Central memory CD4-positive, alpha-beta T cell (primary cell): Measurements from ENCODE around the gene ACTMAP.

ENCODE experiments used
- DNase-seq: peaks from one replicate; pipeline ENCODE4 v3.0.0; 2022

ACTMAP gene

DNA sequence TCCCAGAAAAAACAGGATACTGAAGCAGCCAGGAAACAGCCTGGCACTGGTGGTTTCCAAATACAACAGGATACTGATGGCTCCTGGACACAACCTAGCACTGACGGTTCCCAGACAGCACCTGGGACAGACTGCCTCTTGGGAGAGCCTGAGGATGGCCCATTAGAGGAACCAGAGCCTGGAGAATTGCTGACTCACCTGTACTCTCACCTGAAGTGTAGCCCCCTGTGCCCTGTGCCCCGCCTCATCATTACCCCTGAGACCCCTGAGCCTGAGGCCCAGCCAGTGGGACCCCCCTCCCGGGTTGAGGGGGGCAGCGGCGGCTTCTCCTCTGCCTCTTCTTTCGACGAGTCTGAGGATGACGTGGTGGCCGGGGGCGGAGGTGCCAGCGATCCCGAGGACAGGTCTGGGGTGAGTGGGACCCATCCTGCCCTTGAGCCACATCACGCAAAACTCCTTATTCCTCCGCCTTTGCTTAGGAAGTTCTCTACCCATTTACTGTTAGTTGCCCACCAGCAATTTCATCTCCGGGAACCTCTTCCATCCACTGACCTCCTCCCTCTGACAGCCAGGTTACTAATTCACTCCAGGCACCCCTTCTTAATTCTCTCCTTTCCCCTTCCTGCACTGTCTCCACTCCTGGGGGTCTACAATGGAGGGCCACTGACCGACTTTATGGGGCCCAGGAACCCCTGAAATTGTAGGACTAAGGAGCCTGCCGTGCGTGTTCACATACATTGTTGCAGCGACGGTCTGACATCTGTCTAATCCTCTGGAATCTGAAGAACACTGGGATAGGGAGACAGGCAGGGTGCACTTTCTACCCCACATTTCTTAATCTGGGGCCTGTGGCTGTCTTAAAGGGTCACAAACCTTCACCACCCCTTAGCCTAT, 32.1 kb downstream of the ACTMAP start:
- DNase-seq, result no peak

GRCh38 chr19:40717325-40717879, 32.9 kb downstream of the ACTMAP start:
- no peak for DNase-seq

- DNase-seq, result peak; percentile 98
These were observed 33.6 kb downstream of the ACTMAP start, which contains the start of the genes COQ8B and ITPKC for GRCh38 chr19:40716482-40717324. Gene COQ8B, minus strand, starts transcription at chr19:40716886. Its CDS starts 2,254 bp downstream, at chr19:40714632. Gene ITPKC, plus strand, starts transcription at chr19:40717112. Its CDS starts 24 bp downstream, at chr19:40717136.

DNA sequence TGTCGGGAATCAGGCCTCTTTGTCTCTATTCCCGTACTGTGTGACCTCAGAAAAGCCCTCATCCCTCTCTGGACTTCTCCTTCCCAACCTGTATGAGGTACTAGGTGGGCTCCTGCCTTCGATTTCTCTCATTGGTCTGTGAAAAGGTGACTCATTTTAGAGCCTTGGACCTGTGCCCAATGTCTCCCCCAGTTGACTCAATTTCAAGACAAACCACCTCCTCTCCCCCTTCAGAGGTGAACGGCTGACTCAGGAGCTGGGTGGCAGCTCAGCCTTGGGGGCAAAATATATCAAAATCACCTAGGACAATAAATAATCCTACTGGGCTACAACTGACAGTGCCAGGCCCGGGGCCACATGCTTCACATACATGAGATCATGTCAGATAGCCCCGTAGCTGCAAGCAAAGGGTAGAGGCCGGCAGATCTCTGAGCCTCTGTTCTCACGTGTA, 34.2 kb downstream of the ACTMAP start:
- DNase-seq, result peak; percentile 21

DNA sequence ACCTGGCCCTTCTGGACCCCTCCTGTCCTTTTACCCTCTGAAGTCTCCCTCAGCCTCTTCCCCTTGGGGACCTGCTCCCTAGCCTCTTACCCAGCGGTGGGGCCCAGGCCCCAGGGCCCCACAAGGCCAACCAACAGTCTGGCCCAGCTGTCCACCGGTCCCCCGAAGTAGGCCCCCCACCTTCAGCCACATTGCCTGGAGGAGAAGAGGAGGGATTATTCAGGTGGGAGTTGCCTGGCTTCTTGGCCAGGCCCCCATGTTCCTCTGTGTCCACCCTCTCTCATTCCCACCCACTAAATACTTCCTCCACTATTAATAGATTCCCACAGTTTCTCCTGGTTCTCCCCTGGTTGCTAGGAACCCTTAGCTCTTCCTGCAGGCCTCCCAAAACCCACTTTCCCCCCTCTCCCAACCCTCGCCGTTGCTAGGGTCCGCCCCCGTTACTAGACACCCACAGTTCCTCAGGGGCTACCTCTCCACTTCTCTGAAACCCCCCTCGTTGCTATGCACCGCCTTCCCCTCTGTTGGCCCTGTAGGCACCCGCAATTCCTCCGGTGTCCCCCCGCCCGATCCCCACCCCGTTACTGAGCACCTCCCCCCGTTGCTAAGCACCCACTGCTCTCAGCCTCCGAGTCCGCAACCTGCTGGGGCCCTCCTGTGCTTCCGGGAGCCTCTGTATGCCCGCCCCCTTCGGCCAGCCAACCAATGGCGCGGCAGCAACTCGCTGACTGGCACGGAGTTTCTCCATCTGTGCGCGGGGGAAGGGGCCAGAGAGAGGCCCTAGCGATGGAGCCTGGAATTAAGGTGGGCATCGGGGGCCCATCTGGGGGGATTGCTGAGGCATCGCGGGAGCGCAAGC, 35.6 kb downstream of the ACTMAP start:
- DNase-seq, result peak; percentile 93

GRCh38 chr19:40713939-40714338, 36.3 kb downstream of the ACTMAP start:
- no peak for DNase-seq

GRCh38 chr19:40709817-40710216, 40.5 kb downstream of the ACTMAP start:
- DNase-seq, result no peak

- DNase-seq, result no peak
These were observed 42.7 kb downstream of the ACTMAP start for GRCh38 chr19:40707615-40708014.

DNA sequence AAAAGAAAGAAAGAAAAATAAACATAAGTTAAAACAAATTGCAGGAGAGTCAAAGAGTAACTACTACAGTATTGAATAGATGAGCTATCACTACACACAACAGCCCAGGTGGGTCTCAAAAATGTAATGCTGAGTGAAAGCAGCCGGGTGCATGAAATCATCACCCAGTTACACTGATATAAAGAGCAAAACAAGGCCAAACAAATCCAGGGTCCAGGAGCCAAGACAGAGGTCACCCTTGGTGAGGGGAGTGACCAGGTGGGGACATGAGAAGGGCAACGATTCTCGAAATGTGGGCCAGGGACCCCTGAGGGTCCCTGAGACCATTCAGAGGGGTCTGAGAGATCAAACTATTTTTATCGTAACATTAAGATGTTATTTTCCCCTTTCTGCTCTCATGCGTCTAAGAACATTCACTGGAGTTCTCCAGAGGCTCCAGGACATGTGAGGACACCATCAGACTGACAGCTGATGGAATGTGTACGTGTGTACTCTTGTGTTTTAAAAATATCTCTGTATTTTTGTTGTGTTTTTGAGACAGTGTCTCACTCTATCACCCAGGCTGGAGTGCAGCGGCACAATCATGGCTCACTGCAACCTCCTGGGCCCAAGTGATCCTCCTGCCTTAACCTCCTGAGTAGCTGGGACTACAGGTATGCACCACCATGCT, 44.2 kb downstream of the ACTMAP start:
- DNase-seq, result no peak

GRCh38 chr19:40705362-40705651, 45.0 kb downstream of the ACTMAP start:
- no peak for DNase-seq

DNA sequence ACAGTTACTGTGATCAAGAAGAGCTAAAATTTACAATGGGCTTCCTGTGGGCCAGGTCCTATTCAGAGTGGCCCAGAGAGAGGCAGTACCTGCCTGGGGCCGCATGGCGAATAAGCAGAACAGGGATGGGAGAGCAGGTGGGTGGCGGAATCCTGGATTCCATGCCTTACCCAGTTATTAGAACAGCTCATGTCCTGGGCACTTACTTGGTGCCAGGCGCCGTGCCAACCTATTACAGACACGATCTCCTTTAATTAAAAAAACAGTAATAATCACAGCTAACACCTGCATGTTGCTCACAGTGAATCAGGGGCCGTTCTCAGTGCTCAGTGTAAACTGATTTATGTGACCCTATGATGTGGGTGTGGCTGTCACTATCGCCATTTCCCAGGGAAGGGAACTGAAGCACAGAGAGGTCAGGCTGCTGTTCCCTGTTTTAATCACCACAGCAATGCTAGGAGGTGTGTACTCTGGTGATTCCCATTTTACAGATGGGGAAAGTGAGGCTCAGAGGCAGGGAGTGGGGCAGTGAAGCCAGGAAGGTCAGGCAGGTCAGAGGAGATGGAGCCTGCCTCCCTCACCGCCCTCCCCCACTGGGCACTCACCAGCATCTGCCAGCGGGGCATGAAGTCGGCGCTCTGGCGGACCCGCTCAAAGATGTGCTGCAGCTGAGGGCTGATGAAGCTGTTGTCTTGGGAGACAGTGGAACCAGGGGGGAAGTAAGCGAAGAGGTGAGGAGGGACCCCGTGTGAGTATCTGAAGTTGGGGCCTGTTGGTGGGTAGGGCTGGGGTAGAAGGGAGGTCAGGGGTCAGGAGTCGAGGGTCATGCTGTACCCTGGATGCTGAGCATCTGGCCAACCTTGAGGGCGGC, 45.6 kb downstream of the ACTMAP start:
- no peak for DNase-seq

GRCh38 chr19:40703029-40703755, 47.1 kb downstream of the ACTMAP start:
- DNase-seq, result no peak

GRCh38 chr19:40702337-40703012, 47.8 kb downstream of the ACTMAP start:
- DNase-seq, result no peak

GRCh38 chr19:40701758-40702157, 48.5 kb downstream of the ACTMAP start:
- no peak for DNase-seq

GRCh38 chr19:40700083-40700482, 50.2 kb downstream of the ACTMAP start:
- DNase-seq, result no peak

GRCh38 chr19:40697007-40697406, 53.3 kb downstream of the ACTMAP start:
- DNase-seq, result no peak

DNA sequence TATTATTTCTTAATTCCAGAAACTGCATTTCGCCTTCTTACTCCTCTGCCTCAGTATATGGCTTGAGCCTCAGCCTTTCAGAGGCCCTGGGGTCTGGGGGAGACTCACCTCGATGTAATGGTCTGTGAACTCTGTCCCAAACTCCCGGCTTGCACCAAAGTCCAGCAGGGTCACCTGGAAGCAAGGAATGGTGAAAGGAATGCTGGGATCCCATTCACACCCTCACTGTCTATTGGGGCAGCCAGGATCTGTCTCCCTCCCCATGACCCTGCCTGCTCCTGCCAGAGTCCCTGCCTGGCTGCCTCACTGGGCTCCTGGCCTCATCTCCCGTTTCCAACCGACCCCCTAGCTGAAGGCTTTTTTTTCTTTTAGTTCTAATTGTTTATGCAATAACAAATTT, 54.4 kb downstream of the ACTMAP start:
- no peak for DNase-seq

DNA sequence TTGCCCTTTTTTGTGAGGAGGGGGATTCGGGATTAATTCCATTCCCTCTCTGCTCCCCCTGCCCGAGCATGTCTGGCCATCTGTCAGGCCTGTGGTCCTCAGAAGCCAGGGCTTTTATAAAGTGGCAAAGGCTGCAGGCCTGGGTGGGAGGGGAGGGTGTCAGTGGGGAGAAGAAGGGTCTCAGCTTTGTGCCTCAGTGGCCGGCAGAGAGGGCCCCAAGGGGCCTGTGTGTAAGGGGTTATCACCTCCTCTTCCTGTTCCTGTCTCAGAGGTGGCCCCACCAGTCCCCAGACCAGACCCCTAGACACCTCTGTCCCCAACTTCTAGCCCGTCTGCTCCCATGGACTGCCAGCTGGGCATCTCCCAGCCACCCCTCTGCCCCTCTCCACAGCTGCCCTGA, 56.4 kb downstream of the ACTMAP start:
- no peak for DNase-seq

GRCh38 chr19:40693150-40693788, 57.0 kb downstream of the ACTMAP start:
- no peak for DNase-seq
